PC-3 (cell line): Measurements from ENCODE around the gene MAPK12.

ENCODE experiments used
- EZH2phosphoT487 ChIP-seq: fragments of 300-600 bp; sonication (generic); IDR thresholded peaks from 2 replicates; pipeline ENCODE4 v1.6.1; 2018; ENCODE audit warnings: mild to moderate bottlenecking, antibody characterized with exemption, low read length, borderline replicate concordance
- TF ChIP-seq, protein P1 (sequence below): fragments of 300-600 bp; sonication (generic); conservative IDR thresholded peaks from 2 replicates; pipeline ENCODE4 v1.5.1; 2017; ENCODE audit warnings: antibody characterized with exemption, low read depth, mild to moderate bottlenecking, low read length

DNA sequence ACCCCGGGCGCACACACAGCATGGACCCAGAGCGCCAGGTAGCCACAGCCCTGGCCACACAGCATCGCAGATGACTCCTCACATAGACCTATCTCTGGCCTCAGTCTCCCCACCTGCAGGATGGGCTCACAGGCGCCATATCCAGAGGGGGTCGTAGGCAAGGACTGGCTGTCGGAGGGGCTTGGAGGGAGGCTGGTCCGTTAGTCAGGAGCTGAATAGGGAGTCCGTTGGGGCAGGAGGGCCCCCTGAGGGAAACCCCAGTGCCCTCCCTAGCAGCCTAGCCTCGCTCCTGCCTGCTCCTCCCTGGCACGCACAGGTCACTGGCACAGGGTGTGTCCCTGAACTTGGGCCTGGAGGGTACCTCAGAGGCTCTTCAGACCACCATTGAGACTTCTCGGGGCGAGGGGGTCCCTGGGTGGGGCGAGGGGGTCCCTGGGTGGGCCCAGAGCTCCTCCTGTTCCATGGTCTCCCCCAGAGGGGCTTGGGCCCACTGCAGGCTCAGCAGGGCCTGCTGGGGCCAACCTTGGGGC lies 44.0 kb upstream of the MAPK12 start:
- TF ChIP-seq EZH2phosphoT487, result no peak
- TF ChIP-seq, protein P1, sequence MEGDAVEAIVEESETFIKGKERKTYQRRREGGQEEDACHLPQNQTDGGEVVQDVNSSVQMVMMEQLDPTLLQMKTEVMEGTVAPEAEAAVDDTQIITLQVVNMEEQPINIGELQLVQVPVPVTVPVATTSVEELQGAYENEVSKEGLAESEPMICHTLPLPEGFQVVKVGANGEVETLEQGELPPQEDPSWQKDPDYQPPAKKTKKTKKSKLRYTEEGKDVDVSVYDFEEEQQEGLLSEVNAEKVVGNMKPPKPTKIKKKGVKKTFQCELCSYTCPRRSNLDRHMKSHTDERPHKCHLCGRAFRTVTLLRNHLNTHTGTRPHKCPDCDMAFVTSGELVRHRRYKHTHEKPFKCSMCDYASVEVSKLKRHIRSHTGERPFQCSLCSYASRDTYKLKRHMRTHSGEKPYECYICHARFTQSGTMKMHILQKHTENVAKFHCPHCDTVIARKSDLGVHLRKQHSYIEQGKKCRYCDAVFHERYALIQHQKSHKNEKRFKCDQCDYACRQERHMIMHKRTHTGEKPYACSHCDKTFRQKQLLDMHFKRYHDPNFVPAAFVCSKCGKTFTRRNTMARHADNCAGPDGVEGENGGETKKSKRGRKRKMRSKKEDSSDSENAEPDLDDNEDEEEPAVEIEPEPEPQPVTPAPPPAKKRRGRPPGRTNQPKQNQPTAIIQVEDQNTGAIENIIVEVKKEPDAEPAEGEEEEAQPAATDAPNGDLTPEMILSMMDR, result no peak
